ENCODE measurements around the gene MAU2. TPM values are rescaled to one million over a fixed set of nuclear protein-coding genes. Genes with fewer than 3 reads are reported as not detected.

The MAU2 gene
- total RNA-seq, 4 donors from 2014 or later, result 32.4 to 87.6 (median 70.0) TPM

DNA sequence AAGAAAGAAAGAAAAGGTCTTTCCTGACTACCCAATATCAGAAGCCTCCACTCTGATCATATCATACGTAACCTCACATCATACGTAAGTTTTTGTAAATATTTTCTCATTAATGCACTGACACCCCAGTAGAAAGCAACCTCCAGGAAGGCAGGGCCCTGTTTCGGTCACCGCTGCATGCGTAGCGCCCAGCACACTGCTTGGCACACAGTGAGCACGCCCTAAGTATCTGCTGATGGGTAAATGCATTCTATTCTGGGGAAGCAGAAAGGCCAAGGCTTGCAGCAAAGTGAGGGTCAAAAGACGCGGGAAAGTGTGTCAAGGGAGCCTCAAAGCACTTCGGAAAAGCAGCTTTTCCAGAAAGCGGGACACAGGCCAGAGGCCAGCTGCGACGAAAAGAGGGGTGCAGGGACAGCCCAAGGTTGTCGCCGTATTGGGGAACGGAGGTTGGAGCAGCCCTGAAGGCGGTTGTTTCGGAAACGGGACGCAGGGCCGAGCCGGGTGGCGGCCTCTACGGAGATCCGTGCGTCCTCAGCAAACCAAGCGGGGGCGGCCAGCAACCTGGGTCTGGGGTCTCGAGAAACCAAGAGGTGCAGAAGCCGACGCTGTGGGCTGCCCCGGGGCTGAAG is 783 bp upstream of the MAU2 start:
- H3K27ac ChIP-seq, result peak overlapping the region; percentile 88 to 89
- DNase-seq, result no peak
- peak overlapping the region; percentile 85 to 98 for H3K4me3 ChIP-seq
- H3K9me3 ChIP-seq, result no peaks in the 10 kb centered on the region
- no peaks in the 10 kb centered on the region for H3K36me3 ChIP-seq
- peaks cover 0 to 9% of the 10 kb centered on the region in 2 donors for H3K4me1 ChIP-seq
- no peak for TF ChIP-seq POLR2A (IDR thresholded peaks at IDR 0.05)
- TF ChIP-seq, protein P1, sequence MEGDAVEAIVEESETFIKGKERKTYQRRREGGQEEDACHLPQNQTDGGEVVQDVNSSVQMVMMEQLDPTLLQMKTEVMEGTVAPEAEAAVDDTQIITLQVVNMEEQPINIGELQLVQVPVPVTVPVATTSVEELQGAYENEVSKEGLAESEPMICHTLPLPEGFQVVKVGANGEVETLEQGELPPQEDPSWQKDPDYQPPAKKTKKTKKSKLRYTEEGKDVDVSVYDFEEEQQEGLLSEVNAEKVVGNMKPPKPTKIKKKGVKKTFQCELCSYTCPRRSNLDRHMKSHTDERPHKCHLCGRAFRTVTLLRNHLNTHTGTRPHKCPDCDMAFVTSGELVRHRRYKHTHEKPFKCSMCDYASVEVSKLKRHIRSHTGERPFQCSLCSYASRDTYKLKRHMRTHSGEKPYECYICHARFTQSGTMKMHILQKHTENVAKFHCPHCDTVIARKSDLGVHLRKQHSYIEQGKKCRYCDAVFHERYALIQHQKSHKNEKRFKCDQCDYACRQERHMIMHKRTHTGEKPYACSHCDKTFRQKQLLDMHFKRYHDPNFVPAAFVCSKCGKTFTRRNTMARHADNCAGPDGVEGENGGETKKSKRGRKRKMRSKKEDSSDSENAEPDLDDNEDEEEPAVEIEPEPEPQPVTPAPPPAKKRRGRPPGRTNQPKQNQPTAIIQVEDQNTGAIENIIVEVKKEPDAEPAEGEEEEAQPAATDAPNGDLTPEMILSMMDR (IDR thresholded peaks at IDR 0.05), result no peak
- intact Hi-C loops (cut with DNase I; ENCODE audit: low total_unique reads), result no loop called here
- no peaks in the 10 kb centered on the region for H3K27me3 ChIP-seq

DNA sequence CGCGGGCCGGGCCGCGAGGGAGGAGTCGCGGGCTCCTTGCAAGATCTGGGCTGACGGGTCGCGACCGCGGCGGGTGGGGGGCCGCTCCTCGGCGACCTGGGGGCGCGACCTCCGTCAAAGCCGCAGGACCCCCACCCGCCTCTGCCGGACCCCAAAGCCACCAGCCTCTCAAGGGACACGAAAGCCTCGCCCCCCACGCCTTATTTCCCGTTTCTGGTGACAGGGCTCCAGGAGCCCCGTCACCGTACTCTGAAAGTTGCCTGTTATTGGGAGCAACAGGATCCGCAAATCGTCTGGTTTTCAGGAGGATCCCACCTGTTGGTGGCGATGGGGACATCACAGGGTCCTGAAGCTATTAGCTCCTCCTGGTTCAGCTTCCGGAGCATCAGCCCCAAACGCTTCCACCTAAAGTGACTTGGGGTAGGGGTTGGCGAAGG is 530 bp downstream of the MAU2 start:
- no peak for TF ChIP-seq POLR2A (IDR thresholded peaks at IDR 0.05)
- TF ChIP-seq, protein P1 (IDR thresholded peaks at IDR 0.05), result no peak
- H3K27ac ChIP-seq, result peak overlapping the region; percentile 88 to 89
- intact Hi-C loops (cut with DNase I; ENCODE audit: low total_unique reads), result no loop called here
- DNase-seq, result no peak
- no peaks in the 10 kb centered on the region for H3K36me3 ChIP-seq
- H3K4me1 ChIP-seq, result peaks cover 0 to 9% of the 10 kb centered on the region in 2 donors
- no peaks in the 10 kb centered on the region for H3K9me3 ChIP-seq
- peak overlapping the region; percentile 85 to 98 for H3K4me3 ChIP-seq
- no peaks in the 10 kb centered on the region for H3K27me3 ChIP-seq

DNA sequence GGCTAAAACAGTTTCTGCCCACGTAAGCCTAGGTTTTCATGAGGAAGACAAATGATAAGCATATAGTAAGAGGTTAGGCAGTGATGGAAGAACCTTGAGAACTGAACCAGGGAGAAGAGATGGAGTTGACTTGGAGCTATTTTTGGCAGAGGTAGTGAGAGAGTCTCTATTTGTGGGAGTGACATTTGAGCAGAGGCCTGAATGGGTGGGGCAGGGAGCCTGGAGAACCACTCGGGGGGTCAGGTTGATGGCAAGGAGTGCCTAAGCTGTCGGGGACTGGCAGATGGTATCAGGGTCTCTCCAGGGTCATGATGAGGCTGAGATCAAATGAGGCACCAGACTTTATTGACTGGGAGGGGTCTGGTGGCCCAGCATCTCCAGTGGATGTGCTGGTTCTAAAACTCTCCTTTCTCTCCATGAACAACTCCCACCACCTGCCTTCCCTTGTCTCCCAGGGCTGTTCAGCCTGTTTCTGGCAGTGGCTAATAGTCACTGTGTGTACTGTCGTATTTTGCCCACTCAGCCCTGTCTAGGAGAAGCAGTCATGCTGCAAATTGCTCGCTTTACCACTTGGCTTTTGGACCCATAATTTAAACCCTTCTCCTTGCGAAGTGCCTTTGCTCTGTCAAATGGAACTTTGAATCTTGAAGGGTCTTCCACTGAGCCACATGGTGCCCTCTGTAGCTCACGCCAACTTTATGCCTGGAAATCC is 3.6 kb downstream of the MAU2 start:
- intact Hi-C loops (cut with DNase I; ENCODE audit: low total_unique reads), result no loop called here
- H3K4me3 ChIP-seq, result no peak overlapping the region
- H3K27me3 ChIP-seq, result no peaks in the 10 kb centered on the region
- no peaks in the 10 kb centered on the region for H3K9me3 ChIP-seq
- TF ChIP-seq, protein P1 (IDR thresholded peaks at IDR 0.05), result no peak
- no peak for TF ChIP-seq POLR2A (IDR thresholded peaks at IDR 0.05)
- no peak overlapping the region for H3K27ac ChIP-seq
- no peaks in the 10 kb centered on the region for H3K36me3 ChIP-seq
- no peak for DNase-seq
- H3K4me1 ChIP-seq, result peaks cover 0 to 9% of the 10 kb centered on the region in 2 donors

DNA sequence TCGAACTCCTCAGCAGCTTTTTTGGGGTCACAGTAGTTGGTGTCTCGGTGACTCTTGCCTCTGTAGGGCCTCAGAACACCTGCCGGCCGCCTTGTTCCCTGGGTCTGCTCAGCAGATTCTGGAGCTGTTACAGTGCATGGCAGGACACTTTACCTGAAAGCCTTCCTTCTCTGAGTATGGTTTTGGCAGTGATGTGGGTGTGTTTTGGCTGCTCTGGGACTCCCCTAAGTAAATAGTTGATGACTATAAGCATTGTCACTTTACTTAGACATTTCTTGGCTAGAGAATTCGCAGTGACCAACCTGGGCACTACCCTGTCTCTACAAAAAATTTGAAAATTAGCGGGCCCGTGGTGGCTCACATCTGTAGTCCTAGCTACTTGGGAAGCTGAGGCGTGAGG is 7.0 kb downstream of the MAU2 start:
- intact Hi-C loops (cut with DNase I; ENCODE audit: low total_unique reads), result no loop called here
- Histone ChIP-seq H3K4me1 (peaks cover 0 to 1% of the 10 kb centered on the region in 2 donors), H3K4me3 (no peak overlapping the region), H3K36me3 (no peaks in the 10 kb centered on the region), H3K27me3 (no peaks in the 10 kb centered on the region), H3K9me3 (no peaks in the 10 kb centered on the region), H3K27ac (no peak overlapping the region)
- TF ChIP-seq, protein P1 (IDR thresholded peaks at IDR 0.05), result no peak
- TF ChIP-seq POLR2A (IDR thresholded peaks at IDR 0.05), result no peak
- DNase-seq, result no peak

DNA sequence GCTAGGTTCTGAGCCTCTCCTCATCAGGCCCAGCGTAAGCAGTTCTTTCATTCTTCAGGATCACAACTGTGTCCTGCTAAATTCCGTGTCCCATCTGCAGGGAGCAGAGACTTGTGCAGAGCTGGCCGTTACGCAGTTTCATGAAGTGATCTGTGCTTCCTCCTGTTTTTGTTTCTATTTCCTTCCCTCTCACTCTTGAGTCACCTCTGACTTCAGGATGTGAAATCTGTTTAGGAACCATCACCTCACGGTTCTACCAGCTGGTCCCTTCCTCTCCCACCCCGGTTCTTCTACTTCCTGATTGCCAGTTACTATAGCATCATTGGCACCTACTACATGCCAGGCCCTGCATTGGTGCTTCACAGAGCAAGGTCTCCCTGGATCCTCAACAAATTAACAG is 8.5 kb downstream of the MAU2 start:
- Histone ChIP-seq H3K36me3 (no peaks in the 10 kb centered on the region), H3K4me1 (no peaks in the 10 kb centered on the region), H3K9me3 (no peaks in the 10 kb centered on the region), H3K27ac (no peak overlapping the region), H3K27me3 (no peaks in the 10 kb centered on the region), H3K4me3 (no peak overlapping the region)
- intact Hi-C loops (cut with DNase I; ENCODE audit: low total_unique reads), result no loop called here
- no peak for TF ChIP-seq POLR2A (IDR thresholded peaks at IDR 0.05)
- TF ChIP-seq, protein P1 (IDR thresholded peaks at IDR 0.05), result no peak
- no peak for DNase-seq
